ENCODE measurements around the gene DUS4L.
"Not testable (repeated sequence)": the region's sequence is repeated elsewhere in the genome, so short reads cannot be mapped to it uniquely, and the experiment has no call there.

DUS4L gene

GRCh38 chr7:107563775-107564552 lies at the start of gene DUS4L, which contains the start of gene COG5:
Gene DUS4L (plus strand): TSS chr7:107563971. CDS start chr7:107567071, 3,100 bp downstream.
Gene COG5 (minus strand): TSS chr7:107563920. CDS start chr7:107563896, 24 bp downstream.
- peak; percentile 91 for DNase-seq

GRCh38 chr7:107526672-107527071 lies 37.1 kb upstream of the DUS4L start:
- DNase-seq: no peak

- no peak for DNase-seq
Observed at GRCh38 chr7:107527196-107527595, 36.6 kb upstream of the DUS4L start.

GRCh38 chr7:107528461-107528860 lies 35.3 kb upstream of the DUS4L start:
- no peak for DNase-seq

GRCh38 chr7:107530751-107531150 lies 33.0 kb upstream of the DUS4L start:
- no peak for DNase-seq

- no peak for DNase-seq
Observed at GRCh38 chr7:107534139-107534538, 29.6 kb upstream of the DUS4L start.

- DNase-seq: not testable (repeated sequence)
Observed at GRCh38 chr7:107537228-107537627, 26.5 kb upstream of the DUS4L start.

GRCh38 chr7:107538001-107538400 lies 25.8 kb upstream of the DUS4L start:
- no peak for DNase-seq

- DNase-seq: no peak
Observed at GRCh38 chr7:107543338-107543993, 20.3 kb upstream of the DUS4L start.

GRCh38 chr7:107544848-107545591 lies 18.8 kb upstream of the DUS4L start:
- DNase-seq: no peak

- no peak for DNase-seq
Observed at GRCh38 chr7:107551936-107552335, 11.8 kb upstream of the DUS4L start.

- no peak for DNase-seq
Observed at GRCh38 chr7:107555893-107556292, 7.9 kb upstream of the DUS4L start.

GRCh38 chr7:107559864-107560263 lies 3.9 kb upstream of the DUS4L start:
- DNase-seq: no peak

- no peak for DNase-seq
Observed at GRCh38 chr7:107560898-107561516, 2.8 kb upstream of the DUS4L start.

GRCh38 chr7:107563081-107563774 lies 543 bp upstream of the DUS4L start:
- DNase-seq: no peak

- no peak for DNase-seq
Observed at GRCh38 chr7:107564553-107565298, 955 bp downstream of the DUS4L start.

GRCh38 chr7:107570298-107570697 lies 6.5 kb downstream of the DUS4L start:
- no peak for DNase-seq

GRCh38 chr7:107573537-107573936 lies 9.8 kb downstream of the DUS4L start:
- no peak for DNase-seq

GRCh38 chr7:107579554-107579884 lies 15.7 kb downstream of the DUS4L start:
- no peak for DNase-seq

- DNase-seq: peak; percentile 87
Observed at GRCh38 chr7:107579885-107580715, 16.3 kb downstream of the DUS4L start, which contains the start of gene BCAP29. Gene BCAP29 (plus strand): TSS chr7:107580246. CDS start chr7:107580773, 527 bp downstream.

Measured in activated CD8-positive, alpha-beta memory T cell treated with anti-CD3 and anti-CD28 coated beads, Interleukin-2, amount 50 U/mL, for 48 hours (primary cell).